Loucy (cell line): ENCODE measurements around the gene ST3GAL6.

ENCODE experiments used
- CTCF ChIP-seq: fragments of 200-600 bp; sonication (generic); conservative IDR thresholded peaks from 2 replicates; pipeline ENCODE4 v1.5.1; 2014; ENCODE audit warnings: mild to moderate bottlenecking, antibody characterized with exemption, low read length
- EZH2phosphoT487 ChIP-seq: fragments of 200-600 bp; IDR thresholded peaks from 2 replicates; pipeline ENCODE4 v1.6.1; 2018; ENCODE audit warnings: antibody characterized with exemption, mild to moderate bottlenecking, moderate library complexity, borderline replicate concordance

- no peak for TF ChIP-seq CTCF
- TF ChIP-seq EZH2phosphoT487: no peak
These were observed 32.8 kb upstream of the ST3GAL6 start for GRCh38 chr3:98730338-98730737.
